Measurements from ENCODE around the gene SPSB2.

Gene SPSB2

GRCh38 chr12:6827982-6828780 lies 44.9 kb downstream of the SPSB2 start, which contains the start of gene P3H3 (continued):
- 0 out of 2 replicates have a peak, but pooled peaks have one; percentile 28 for TF ChIP-seq ZNF223 (tag by site-specific recombination; IDR thresholded peaks at IDR 0.05)
- peak; percentile 92 for TF ChIP-seq ZXDB (tag by site-specific recombination; IDR thresholded peaks at IDR 0.05)
- TF ChIP-seq ZNF837 (tag by site-specific recombination; IDR thresholded peaks at IDR 0.05) = no peak
- TF ChIP-seq ZNF561 (tag by site-specific recombination; IDR thresholded peaks at IDR 0.05; ENCODE audit: borderline replicate concordance) = no peak
- TF ChIP-seq WT1 (tag by site-specific recombination; IDR thresholded peaks at IDR 0.05) = peak; percentile 75
- peak; percentile 50; the same call in 1 of the 2 replicates for TF ChIP-seq REST (tag by site-specific recombination; IDR thresholded peaks at IDR 0.05)
- TF ChIP-seq ZNF398 (tag by site-specific recombination; IDR thresholded peaks at IDR 0.05) = peak; percentile 100
- no peak for TF ChIP-seq ZNF768 (tag by site-specific recombination; IDR thresholded peaks at IDR 0.05)
- peak; percentile 95 for TF ChIP-seq ZBTB10 (tag by site-specific recombination; IDR thresholded peaks at IDR 0.05)
- peak; percentile 15; the same call in 1 of the 2 replicates for TF ChIP-seq BCL6B (tag by site-specific recombination; IDR thresholded peaks at IDR 0.05)
- no peak for TF ChIP-seq ZNF354C (tag by site-specific recombination; IDR thresholded peaks at IDR 0.05; ENCODE audit: borderline replicate concordance, low read depth)
- TF ChIP-seq ZNF792 (tag by site-specific recombination; IDR thresholded peaks at IDR 0.05) = 0 out of 2 replicates have a peak, but pooled peaks have one; percentile 52
- peak; percentile 96 for TF ChIP-seq KLF16 (tag by site-specific recombination; IDR thresholded peaks at IDR 0.05)
- peak; percentile 50; the same call in 1 of the 2 replicates for TF ChIP-seq ZBTB8A (tag by site-specific recombination; IDR thresholded peaks at IDR 0.05)
- TF ChIP-seq ZNF2 (tag by site-specific recombination; IDR thresholded peaks at IDR 0.05) = 0 out of 2 replicates have a peak, but pooled peaks have one; percentile 13
- no peak for TF ChIP-seq ZFHX2 (tag by site-specific recombination; conservative IDR thresholded peaks at IDR 0.05)
- peak; percentile 67; the same call in 1 of the 2 replicates for TF ChIP-seq ZSCAN23 (tag by site-specific recombination; IDR thresholded peaks at IDR 0.05)
- peak; percentile 87 for TF ChIP-seq ZFP69B (tag by site-specific recombination; IDR thresholded peaks at IDR 0.05)
- TF ChIP-seq GLI4 (tag by site-specific recombination; IDR thresholded peaks at IDR 0.05) = peak; percentile 92; the same call in 1 of the 2 replicates
- peak; percentile 81 for TF ChIP-seq KLF17 (tag by site-specific recombination; IDR thresholded peaks at IDR 0.05)
- peak; percentile 59; the same call in 1 of the 2 replicates for TF ChIP-seq ZNF24 (tag by site-specific recombination; IDR thresholded peaks at IDR 0.05)
- TF ChIP-seq ZBTB6 (tag by site-specific recombination; IDR thresholded peaks at IDR 0.05) = peak; percentile 68; the same call in 1 of the 2 replicates
- TF ChIP-seq ZBTB11 (tag by site-specific recombination; conservative IDR thresholded peaks at IDR 0.05; ENCODE audit: low read depth) = no peak; the same call in 1 of the 2 replicates
